Lower leg skin (tissue), 3 donors: ENCODE results near the gene IP6K3.

Experiments
- POLR2A ChIP-seq, 2 donors: fragments of 450-650 bp; IDR thresholded peaks; one replicate each; pipeline ENCODE4 v1.6.1; 2016 to 2017; ENCODE audit warnings: antibody characterized with exemption in 2 of 2, mild to moderate bottlenecking in 1 of 2, moderate library complexity in 1 of 2
- TF ChIP-seq, protein P1 (sequence below), 3 donors: fragments of 450-650 bp; IDR thresholded peaks; one replicate each; pipeline ENCODE4 v1.5.1; 2016; ENCODE audit warnings: antibody characterized with exemption in 3 of 3, mild to moderate bottlenecking in 3 of 3, moderate library complexity in 2 of 3

DNA sequence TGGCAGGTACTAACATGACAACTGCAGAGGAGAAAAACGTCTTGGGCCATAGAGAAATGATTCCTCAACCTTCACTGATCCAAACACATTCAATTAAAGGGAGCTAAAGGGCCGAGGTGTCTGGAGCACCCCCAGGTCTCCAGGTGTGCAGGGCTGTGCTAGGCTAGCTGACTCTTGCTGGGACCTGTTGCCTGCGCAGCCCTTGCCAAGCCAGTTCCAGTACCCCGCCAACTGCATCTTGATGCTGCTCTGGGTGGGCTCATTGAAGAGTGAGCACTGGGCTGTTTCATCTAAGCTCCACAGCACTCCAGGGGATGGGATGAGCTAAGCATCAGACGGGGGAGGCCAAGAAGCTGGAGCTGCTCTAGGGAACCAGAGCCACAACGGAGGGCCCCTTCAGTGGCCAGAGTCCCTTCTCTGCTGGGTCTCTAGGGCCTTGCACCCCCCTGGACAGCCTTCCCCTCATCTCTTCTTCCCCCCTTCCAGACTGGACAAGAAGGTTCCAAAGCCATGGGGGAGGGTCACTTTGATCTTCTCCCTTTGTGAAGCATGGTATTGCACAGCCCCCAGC lies 26.3 kb upstream of the IP6K3 start:
- TF ChIP-seq POLR2A (IDR thresholded peaks at IDR 0.05) = no peak
- TF ChIP-seq, protein P1, sequence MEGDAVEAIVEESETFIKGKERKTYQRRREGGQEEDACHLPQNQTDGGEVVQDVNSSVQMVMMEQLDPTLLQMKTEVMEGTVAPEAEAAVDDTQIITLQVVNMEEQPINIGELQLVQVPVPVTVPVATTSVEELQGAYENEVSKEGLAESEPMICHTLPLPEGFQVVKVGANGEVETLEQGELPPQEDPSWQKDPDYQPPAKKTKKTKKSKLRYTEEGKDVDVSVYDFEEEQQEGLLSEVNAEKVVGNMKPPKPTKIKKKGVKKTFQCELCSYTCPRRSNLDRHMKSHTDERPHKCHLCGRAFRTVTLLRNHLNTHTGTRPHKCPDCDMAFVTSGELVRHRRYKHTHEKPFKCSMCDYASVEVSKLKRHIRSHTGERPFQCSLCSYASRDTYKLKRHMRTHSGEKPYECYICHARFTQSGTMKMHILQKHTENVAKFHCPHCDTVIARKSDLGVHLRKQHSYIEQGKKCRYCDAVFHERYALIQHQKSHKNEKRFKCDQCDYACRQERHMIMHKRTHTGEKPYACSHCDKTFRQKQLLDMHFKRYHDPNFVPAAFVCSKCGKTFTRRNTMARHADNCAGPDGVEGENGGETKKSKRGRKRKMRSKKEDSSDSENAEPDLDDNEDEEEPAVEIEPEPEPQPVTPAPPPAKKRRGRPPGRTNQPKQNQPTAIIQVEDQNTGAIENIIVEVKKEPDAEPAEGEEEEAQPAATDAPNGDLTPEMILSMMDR (IDR thresholded peaks at IDR 0.05) = no peak
